ENCODE measurements around the gene EXT2. TPM values are rescaled to one million over a fixed set of nuclear protein-coding genes. Genes with fewer than 3 reads are reported as not detected.

The EXT2 gene
- total and polyA plus RNA-seq, 2 of the 13 experiments (the other 11 are each of a cell fraction or from before 2014, with no cell fraction given): 61.5 to 68.7 TPM

DNA sequence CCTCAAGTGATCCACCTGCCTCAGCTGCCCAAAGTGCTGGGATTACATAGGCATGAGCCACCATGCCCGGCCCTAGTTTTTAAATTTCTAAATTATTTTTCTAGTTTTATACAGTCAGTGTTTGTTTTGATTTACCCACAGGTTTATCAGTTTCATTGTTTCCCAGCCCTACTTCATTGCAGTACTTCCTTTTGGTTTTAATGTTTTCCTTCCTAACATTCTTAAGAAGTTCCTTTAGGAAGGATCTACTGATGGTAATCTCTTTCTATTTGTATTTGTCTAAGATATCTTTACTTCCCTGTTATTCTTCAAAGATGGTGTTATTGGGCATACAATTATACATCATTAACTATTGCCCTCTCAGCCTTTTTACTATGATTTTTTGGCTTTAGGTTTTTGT lies 4.9 kb upstream of the EXT2 start:
- Histone ChIP-seq H2AFZ (ENCODE audit: low read length) (no peak overlapping the region), H3K27ac (ENCODE audit: extremely low read length, insufficient read depth, low read length) (no peak overlapping the region), H3K27me3 (ENCODE audit: control insufficient read depth in 1 of 2, insufficient read depth in 2 of 2, low read length in 2 of 2) (no peaks in the 10 kb centered on the region), H3K4me1 (ENCODE audit: insufficient read depth, low read length) (peaks cover 10% of the 10 kb centered on the region), H3K9me3 (ENCODE audit: low read length) (no peaks in the 10 kb centered on the region), H3K4me3 (replicated peaks in 1 of 3; ENCODE audit: insufficient read depth in 1 of 3, low read depth in 2 of 3, low read length in 3 of 3) (no peak overlapping the region), H4K20me1 (ENCODE audit: insufficient read depth, low read length) (no peaks in the 10 kb centered on the region), H3K36me3 (replicated peaks in 1 of 2; ENCODE audit: control insufficient read depth in 1 of 2, insufficient read depth in 2 of 2, low read length in 2 of 2) (no peaks in the 10 kb centered on the region), H3K9ac (ENCODE audit: insufficient read depth, low read depth, low read length) (no peak overlapping the region), H3K4me2 (ENCODE audit: low read depth, low read length) (no peak overlapping the region), H3K79me2 (ENCODE audit: insufficient read depth, low read length) (no peaks in the 10 kb centered on the region)
- intact Hi-C loops (cut with micrococcal nuclease; ENCODE audit: unreplicated experiment) (no loop called here), in situ Hi-C loops (cut with HindIII; ENCODE audit: extremely low pct_ligation_motif_present, low pct_unique_long_range_greater_than_20kb) (loop anchor here (10.0 kb wide), 1 partner anchor 444 kb away; no protein-coding TSS in a partner anchor)
- ATAC-seq (no peak), DNase-seq (ENCODE audit: low spot score) (no peak), FAIRE-seq (no peak)
- ChIA-PET CTCF (ENCODE audit: low intra/inter-chr PET ratio, low total read pairs) (no interaction called here), POLR2A (no interaction called here)
- no peak for TF ChIP-seq TEAD2 (CRISPR knock-in tag; IDR thresholded peaks at IDR 0.05)
- no peak for TF ChIP-seq NFIB (CRISPR knock-in tag; IDR thresholded peaks at IDR 0.05; ENCODE audit: borderline replicate concordance)
- TF ChIP-seq, protein P1, sequence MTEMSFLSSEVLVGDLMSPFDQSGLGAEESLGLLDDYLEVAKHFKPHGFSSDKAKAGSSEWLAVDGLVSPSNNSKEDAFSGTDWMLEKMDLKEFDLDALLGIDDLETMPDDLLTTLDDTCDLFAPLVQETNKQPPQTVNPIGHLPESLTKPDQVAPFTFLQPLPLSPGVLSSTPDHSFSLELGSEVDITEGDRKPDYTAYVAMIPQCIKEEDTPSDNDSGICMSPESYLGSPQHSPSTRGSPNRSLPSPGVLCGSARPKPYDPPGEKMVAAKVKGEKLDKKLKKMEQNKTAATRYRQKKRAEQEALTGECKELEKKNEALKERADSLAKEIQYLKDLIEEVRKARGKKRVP (CRISPR knock-in tag; IDR thresholded peaks at IDR 0.05): no peak
- no peak for TF ChIP-seq AKAP8 (CRISPR knock-in tag; IDR thresholded peaks at IDR 0.05)
- TF ChIP-seq ATM (IDR thresholded peaks at IDR 0.05; ENCODE audit: borderline replicate concordance): no peak
- TF ChIP-seq ZNF776 (CRISPR knock-in tag; IDR thresholded peaks at IDR 0.05): no peak
- no peak for TF ChIP-seq ZSCAN25 (CRISPR knock-in tag; IDR thresholded peaks at IDR 0.05)
- TF ChIP-seq SP140L (CRISPR knock-in tag; IDR thresholded peaks at IDR 0.05; ENCODE audit: borderline replicate concordance): no peak
- no peak for TF ChIP-seq JUND (CRISPR knock-in tag; IDR thresholded peaks at IDR 0.05)
- TF ChIP-seq, protein P2, sequence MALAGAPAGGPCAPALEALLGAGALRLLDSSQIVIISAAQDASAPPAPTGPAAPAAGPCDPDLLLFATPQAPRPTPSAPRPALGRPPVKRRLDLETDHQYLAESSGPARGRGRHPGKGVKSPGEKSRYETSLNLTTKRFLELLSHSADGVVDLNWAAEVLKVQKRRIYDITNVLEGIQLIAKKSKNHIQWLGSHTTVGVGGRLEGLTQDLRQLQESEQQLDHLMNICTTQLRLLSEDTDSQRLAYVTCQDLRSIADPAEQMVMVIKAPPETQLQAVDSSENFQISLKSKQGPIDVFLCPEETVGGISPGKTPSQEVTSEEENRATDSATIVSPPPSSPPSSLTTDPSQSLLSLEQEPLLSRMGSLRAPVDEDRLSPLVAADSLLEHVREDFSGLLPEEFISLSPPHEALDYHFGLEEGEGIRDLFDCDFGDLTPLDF (CRISPR knock-in tag; IDR thresholded peaks at IDR 0.05): no peak
- TF ChIP-seq, protein P3, sequence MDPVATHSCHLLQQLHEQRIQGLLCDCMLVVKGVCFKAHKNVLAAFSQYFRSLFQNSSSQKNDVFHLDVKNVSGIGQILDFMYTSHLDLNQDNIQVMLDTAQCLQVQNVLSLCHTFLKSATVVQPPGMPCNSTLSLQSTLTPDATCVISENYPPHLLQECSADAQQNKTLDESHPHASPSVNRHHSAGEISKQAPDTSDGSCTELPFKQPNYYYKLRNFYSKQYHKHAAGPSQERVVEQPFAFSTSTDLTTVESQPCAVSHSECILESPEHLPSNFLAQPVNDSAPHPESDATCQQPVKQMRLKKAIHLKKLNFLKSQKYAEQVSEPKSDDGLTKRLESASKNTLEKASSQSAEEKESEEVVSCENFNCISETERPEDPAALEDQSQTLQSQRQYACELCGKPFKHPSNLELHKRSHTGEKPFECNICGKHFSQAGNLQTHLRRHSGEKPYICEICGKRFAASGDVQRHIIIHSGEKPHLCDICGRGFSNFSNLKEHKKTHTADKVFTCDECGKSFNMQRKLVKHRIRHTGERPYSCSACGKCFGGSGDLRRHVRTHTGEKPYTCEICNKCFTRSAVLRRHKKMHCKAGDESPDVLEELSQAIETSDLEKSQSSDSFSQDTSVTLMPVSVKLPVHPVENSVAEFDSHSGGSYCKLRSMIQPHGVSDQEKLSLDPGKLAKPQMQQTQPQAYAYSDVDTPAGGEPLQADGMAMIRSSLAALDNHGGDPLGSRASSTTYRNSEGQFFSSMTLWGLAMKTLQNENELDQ (CRISPR knock-in tag; IDR thresholded peaks at IDR 0.05; ENCODE audit: borderline replicate concordance): no peak
- TF ChIP-seq TBP (CRISPR knock-in tag; IDR thresholded peaks at IDR 0.05): no peak
- TF ChIP-seq ZNF264 (CRISPR knock-in tag; IDR thresholded peaks at IDR 0.05): no peak
- no TSS peak for BruUV-seq (replicated peaks)
- WGBS (ENCODE audit: low lambda C conversion rate): 0% methylated on average over 1 of the region's 1 CpG
